WTC11 (cell line): Measurements from ENCODE around the gene EML4.

Source experiments
- ATF2 ChIP-seq: sonication (generic); formaldehyde crosslinking; IDR thresholded peaks from 2 replicates; pipeline ENCODE4 v1.8.1; 2022; ENCODE audit warnings: low read depth, missing genetic modification reagents, borderline replicate concordance
- CTCF ChIP-seq: fragments of 200-600 bp; IDR thresholded peaks from 2 replicates; pipeline ENCODE4 v1.8.0; 2022; ENCODE audit warnings: antibody characterized with exemption
- E2F4 ChIP-seq: sonication (generic); formaldehyde crosslinking; IDR thresholded peaks from 2 replicates; pipeline ENCODE4 v1.8.1; 2022; ENCODE audit warnings: low read depth, mild to moderate bottlenecking, moderate library complexity, missing genetic modification reagents, borderline replicate concordance
- ESRRA ChIP-seq: sonication (generic); formaldehyde crosslinking; IDR thresholded peaks from 2 replicates; pipeline ENCODE4 v1.8.1; 2022; ENCODE audit warnings: mild to moderate bottlenecking, missing genetic modification reagents, borderline replicate concordance
- ETV6 ChIP-seq: sonication (generic); formaldehyde crosslinking; IDR thresholded peaks from 2 replicates; pipeline ENCODE4 v1.8.1; 2022; ENCODE audit warnings: mild to moderate bottlenecking, missing genetic modification reagents
- FOXJ3 ChIP-seq: sonication (generic); formaldehyde crosslinking; IDR thresholded peaks from 2 replicates; pipeline ENCODE4 v1.9.0; 2021; ENCODE audit warnings: missing genetic modification reagents, mild to moderate bottlenecking, borderline replicate concordance
- FOXP4 ChIP-seq: sonication (generic); formaldehyde crosslinking; IDR thresholded peaks from 2 replicates; pipeline ENCODE4 v1.8.0; 2022; ENCODE audit warnings: mild to moderate bottlenecking, missing genetic modification reagents
- JUN ChIP-seq: sonication (generic); formaldehyde crosslinking; IDR thresholded peaks from 2 replicates; pipeline ENCODE4 v1.8.0; 2023; ENCODE audit warnings: mild to moderate bottlenecking, missing genetic modification reagents
- MLX ChIP-seq: sonication (generic); formaldehyde crosslinking; IDR thresholded peaks from 2 replicates; pipeline ENCODE4 v1.8.1; 2023; ENCODE audit warnings: mild to moderate bottlenecking, missing genetic modification reagents, moderate library complexity
- USF1 ChIP-seq: sonication (generic); formaldehyde crosslinking; IDR thresholded peaks from 2 replicates; pipeline ENCODE4 v1.8.0; 2022; ENCODE audit warnings: mild to moderate bottlenecking, missing genetic modification reagents
- USF2 ChIP-seq: sonication (generic); formaldehyde crosslinking; IDR thresholded peaks from 2 replicates; pipeline ENCODE4 v1.8.1; 2023; ENCODE audit warnings: mild to moderate bottlenecking, missing genetic modification reagents, moderate library complexity
- ZNF121 ChIP-seq: sonication (generic); formaldehyde crosslinking; IDR thresholded peaks from 2 replicates; pipeline ENCODE4 v1.8.0; 2023; ENCODE audit warnings: missing genetic modification reagents
- ZNF671 ChIP-seq: fragments of 250-450 bp; sonication (Bioruptor Pico); IDR thresholded peaks from 2 replicates; pipeline ENCODE4 v1.8.0; 2021; ENCODE audit warnings: mild to moderate bottlenecking

GRCh38 chr2:42211291-42211690 lies 42.1 kb downstream of the EML4 start:
- TF ChIP-seq ESRRA (no peak), MLX (no peak), ETV6 (no peak), USF2 (no peak), ATF2 (no peak), CTCF (no peak), FOXP4 (CRISPR knock-in tag) (no peak), ZNF121 (CRISPR knock-in tag) (no peak), FOXJ3 (CRISPR knock-in tag) (no peak), JUN (CRISPR knock-in tag) (no peak), USF1 (CRISPR knock-in tag) (no peak), E2F4 (no peak), ZNF671 (CRISPR knock-in tag) (no peak)
